GM21619 (cell line): ENCODE results near the gene C2CD3.
"Not testable (repeated sequence)": the region's sequence is repeated elsewhere in the genome, so short reads cannot be mapped to it uniquely, and the experiment has no call there.

Experiments
- ATAC-seq: cut with Tn5 transposase; IDR thresholded peaks from one replicate; pipeline ENCODE4 v1.9.1; 2021; ENCODE audit not compliant: unreplicated experiment

C2CD3 gene

GRCh38 chr11:74159642-74160041 lies 11.2 kb downstream of the C2CD3 start:
- ATAC-seq = no peak

- no peak for ATAC-seq
These were observed 13.6 kb downstream of the C2CD3 start for GRCh38 chr11:74157169-74157568.

DNA sequence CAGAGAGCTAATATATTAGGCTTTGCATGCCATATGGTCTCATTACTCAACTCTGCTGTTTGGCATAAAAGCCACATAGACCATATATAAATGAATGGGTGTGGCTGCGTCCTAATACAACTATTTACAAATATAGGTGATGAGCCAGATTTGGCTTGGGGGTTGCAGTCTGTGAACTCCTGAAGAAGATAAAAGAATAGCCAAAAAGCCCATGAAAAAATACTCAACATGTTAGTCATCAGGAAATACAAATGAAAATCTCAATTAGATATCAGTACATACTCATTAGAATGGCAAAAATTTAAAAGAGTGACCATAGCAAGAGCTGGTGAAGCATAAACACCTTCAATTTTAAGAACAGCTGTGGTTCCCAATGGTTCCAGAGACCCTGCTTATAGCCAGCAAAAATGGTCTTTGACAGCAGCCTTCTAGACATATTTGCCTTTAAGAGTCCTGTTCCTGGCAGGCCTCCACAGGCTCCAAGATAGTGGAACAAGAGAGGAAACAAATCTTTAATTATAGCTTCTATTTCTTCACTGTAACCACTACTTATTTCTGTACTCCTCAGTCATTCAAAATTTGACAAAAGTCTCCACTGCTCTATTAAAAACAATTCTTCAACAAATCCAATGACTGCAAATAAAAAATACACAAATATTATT lies 16.1 kb downstream of the C2CD3 start:
- ATAC-seq = no peak

- no peak for ATAC-seq
These were observed 17.6 kb downstream of the C2CD3 start for GRCh38 chr11:74153224-74153623.

- ATAC-seq = no peak
These were observed 23.4 kb downstream of the C2CD3 start for GRCh38 chr11:74147199-74147929.

DNA sequence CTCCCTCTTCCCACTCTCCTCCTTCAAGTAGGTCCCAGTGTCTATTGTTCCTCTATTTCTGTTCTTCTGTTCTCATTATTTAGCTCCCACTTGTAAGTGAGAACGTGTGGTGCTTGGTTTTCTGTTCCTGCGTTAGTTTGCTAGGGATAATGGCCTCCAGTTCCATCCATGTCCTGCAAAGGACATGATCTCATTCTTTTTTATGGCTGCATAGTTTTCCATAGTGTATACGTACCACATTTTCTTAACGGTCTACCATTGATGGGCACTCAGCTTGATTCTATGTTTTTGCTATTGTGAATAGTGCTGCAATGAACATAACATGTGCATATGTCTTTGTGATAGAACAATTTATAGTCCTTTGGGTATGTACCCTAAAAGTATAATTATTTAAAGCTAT lies 26.2 kb downstream of the C2CD3 start:
- ATAC-seq = no peak

- no peak for ATAC-seq
These were observed 28.2 kb downstream of the C2CD3 start for GRCh38 chr11:74142624-74143023.

GRCh38 chr11:74141908-74142307 lies 28.9 kb downstream of the C2CD3 start:
- ATAC-seq = no peak

DNA sequence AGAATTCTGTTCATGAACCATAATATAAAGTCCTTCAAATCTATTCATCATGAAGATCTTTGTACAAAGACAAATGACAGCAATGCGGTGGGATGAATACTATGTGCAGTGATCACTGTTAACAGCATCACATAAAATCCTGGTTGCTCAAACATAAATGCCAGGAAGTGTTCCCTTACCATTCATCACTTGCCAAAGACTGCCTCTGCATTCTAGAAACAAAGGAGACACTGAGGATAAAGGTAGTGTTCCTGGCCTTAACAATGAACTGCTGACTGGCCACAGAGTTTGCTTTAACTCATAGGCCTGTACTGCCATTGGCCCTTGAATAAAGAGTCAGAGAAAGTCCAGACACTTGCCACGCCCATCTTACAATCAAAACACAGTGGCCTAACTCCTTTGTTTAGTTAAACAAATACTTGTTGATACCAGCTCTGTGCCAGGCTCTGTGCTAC lies 29.5 kb downstream of the C2CD3 start:
- no peak for ATAC-seq

DNA sequence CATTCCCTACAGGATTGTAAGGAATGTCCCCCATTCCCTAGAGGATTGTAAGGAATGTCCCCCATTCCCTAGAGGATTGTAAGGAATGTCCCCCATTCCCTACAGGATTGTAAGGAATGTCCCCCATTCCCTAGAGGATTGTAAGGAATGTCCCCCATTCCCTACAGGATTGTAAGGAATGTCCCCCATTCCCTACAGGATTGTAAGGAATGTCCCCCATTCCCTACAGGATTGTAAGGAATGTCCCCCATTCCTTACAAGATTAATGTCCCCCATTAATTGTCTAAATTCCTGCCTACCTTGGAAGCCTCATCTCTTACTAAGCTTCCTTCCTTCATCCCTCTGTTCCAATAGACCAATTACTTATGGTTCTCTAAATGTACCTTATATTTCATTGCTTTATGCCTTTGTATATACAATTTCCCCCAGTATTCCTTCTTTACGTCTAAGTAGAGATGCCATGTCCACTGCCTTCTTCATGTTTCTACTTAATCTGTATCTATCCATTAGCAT lies 30.8 kb downstream of the C2CD3 start:
- ATAC-seq = not testable (repeated sequence)

DNA sequence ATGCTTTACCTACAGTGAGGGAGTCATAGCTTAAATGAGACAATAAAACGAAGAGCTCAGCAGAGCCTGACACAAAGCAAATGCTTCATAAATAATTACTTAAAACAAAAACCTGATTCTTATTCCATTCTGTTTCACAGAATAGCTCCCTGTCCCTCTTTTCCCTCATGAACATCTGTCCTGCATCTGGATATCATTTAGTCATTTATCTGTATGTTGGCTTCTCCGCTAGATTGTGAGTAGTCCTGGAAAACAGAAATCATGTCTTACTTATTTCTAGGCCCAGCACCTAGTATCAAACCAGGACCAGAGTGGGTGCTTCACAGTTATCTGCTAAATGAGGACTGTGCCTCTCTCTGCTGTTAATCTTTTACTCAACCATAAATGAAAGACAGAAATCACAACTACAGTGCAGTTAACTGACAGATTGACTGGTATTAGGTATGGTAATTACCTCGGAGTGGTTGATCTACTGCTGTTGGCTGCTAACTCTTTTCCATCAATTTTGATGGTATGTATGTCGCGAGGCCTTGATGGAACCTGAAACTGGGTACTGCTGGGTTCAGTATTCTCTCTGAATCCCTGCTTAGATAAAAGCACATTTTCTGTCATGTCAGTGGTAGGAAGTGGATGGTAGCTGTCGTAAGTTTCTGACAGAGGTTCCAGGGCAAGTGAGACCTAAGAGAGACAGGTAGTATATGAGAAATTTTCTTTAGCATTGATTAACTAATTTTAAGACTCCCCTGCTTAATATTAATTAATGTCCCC lies 31.5 kb downstream of the C2CD3 start:
- no peak for ATAC-seq

- no peak for ATAC-seq
These were observed 32.2 kb downstream of the C2CD3 start for GRCh38 chr11:74138572-74138971.

- ATAC-seq = no peak
These were observed 32.8 kb downstream of the C2CD3 start for GRCh38 chr11:74138021-74138420.

DNA sequence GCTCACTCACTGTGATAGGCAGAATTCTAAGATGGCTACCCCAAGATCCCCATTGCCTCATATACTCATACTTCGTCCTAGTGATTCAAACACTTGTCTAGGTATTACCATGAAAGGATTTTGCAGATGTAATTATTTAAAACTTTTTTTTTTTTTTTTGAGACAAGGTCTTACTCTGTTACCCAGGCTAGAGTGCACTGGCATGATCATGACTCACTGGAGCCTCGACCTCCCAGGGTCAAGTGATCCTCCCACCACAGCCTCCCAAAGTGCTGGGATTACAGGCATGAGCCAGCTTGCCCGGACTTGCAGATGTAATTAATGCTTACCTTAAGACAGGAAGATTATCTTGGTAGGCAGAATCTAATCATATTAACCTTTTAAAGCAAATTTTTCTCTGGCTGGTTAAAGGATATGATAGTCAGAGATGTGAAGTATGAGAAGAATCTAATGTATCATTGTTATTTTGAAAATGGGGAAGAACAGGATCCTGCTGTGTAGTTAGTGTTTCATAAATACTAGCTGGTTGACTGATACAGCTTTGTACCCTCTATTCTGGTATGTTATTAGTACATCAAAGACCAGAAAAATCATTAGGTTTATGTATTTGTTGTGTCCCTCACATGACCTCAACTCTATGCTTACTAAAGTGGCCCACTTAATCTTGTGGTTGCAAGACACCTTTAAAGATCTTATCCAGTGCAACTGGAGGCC lies 35.5 kb downstream of the C2CD3 start:
- ATAC-seq = no peak

GRCh38 chr11:74134661-74135060 lies 36.1 kb downstream of the C2CD3 start:
- ATAC-seq = no peak

- no peak for ATAC-seq
These were observed 37.4 kb downstream of the C2CD3 start for GRCh38 chr11:74133436-74133835.

DNA sequence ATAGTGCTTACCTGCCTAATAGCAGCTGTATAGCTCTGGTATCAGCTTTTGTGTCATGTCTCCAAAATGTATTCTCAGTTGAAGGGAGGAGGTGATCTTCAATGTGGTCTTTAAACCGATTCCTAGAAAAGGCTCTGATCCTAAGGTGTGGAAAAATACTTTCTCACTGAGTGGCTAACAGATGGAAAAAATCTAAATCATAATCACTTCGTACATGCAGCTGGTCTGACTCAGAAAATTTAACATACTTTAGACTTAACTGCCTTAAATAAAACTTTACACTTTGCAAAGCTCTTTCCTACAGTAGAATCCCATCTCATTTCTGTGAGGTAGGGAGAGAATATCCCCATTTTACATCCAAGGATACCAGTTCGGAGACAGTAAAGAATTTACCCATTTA lies 38.0 kb downstream of the C2CD3 start:
- ATAC-seq = no peak

DNA sequence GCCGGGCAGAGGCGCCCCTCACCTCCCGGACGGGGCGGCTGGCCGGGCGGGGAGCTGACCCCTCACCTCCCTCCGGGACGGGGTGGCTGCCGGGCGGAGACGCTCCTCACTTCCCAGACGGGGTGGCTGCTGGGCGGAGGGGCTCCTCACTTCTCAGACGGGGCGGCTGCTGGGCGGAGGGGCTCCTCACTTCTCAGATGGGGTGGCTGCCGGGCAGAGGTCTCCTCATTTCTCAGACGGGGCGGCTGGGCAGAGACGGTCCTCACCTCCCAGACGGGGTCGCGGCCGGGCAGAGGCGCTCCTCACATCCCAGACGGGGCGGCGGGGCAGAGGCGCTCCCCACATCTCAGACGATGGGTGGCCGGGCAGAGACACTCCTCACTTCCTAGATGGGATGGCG lies 41.7 kb downstream of the C2CD3 start:
- ATAC-seq = not testable (repeated sequence)

GRCh38 chr11:74123008-74123448 lies 47.8 kb downstream of the C2CD3 start:
- ATAC-seq = no peak

GRCh38 chr11:74121804-74122203 lies 49.0 kb downstream of the C2CD3 start:
- ATAC-seq = no peak
